CD4-positive, alpha-beta T cell treated with Interleukin-6 at 100 ng/mL for 8 hours (primary cell): Measurements from ENCODE around the gene GPN2.
A peak's percentile ranks its signal among the peaks of the same experiment; 100 is the strongest.

Experiments
- DNase-seq: peaks from one replicate; pipeline ENCODE4 v3.0.0-alpha.2; 2020; ENCODE audit warnings: mixed read lengths, low spot score

GPN2 gene

DNA sequence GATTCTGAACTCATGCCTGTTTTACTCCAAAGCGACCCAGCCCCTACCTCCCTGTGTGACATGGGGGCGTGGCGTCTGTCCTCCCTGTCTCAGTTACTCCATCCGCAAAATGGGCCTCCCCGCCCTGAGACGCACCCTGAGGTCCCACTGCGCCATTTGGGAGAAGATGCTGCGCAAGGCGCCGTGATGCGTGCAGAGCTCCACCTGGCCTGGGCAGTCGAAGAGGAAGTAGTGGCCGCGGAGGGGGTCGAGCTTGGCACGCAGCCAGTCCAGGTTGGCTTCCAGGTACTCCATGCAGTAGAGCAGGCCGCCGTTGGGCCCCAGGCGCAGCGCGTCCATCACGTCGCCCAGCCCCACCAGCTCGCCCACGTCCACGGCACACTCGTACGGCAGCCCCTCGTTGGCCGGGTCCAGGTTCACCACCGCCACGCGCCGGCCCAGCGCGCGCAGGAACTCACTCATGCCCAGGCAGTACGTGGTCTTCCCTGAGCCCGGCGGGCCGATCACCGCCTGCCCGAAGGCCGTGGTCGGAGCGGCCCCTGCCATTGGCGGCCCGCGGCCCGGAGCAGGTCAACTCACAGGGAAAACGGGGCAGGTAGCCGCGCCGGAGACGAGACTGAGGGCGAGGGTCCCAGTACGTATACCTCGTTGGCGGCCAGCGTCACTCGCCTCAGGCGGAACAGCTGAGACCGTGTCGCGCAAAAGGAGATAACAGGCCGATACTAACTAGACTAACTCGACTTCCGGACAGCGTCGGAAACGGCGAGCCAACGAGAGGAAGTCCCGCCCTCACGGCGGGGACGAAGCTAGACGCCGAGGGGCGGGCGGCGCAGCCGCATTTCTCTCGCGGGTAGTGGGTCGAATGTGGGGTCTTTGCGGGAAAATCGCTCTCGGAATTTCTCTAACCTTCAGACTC, at the start of gene GPN2:
Gene GPN2 (minus strand): TSS at position 733 of the 916 bp plus-strand sequence. CDS start 187 bp downstream, at position 546.
- peak; percentile 70 for DNase-seq

DNA sequence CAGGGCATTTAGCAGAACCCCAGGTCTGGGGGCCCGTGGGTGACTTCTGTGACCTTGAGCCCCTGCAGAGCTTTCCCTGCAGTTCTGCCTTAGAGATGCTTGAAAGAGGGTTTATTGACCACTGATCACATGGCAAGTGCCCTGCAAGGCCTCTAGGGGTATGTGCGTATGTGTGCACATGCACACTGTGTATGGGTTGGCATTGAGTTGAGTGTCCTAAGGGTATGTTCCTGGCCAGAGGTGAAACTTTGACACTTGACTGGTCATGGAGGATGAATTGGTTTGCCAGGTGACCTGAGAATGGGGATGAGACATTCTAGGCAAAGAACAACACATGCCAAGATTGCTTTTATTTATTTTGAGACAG, 48.6 kb upstream of the GPN2 start:
- no peak for DNase-seq

DNA sequence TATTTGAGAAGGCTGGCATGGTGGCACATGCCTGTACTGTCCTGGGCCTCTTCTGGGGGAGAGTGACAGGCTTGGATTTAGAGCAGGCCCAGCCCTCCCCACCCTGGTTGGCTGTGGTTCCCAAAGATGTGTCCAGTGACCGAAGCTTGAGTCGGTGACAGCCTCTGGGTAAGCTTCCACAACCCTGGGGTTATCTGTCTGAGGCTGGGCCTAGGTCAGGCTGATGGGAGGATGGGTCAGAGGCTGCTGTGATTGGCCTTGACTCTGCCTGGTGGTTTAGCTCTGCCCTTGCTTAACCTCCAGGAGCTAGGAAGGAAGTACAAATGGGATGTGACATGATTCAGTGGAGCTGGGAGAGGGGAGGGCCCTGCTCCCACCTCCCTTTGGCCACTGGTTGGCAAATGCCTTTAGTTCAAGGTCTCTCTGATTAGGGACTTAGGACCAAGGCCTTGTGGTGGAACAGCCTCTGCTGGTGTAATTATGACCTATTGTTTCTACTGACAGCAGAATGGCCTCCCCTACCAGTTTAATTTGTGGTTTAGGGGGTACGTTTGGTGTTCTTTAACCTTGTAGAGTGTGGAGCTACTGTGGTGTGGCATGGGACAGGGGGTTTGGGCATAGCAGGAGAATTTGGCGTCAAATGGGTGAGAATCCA, 48.0 kb upstream of the GPN2 start:
- DNase-seq: no peak

DNA sequence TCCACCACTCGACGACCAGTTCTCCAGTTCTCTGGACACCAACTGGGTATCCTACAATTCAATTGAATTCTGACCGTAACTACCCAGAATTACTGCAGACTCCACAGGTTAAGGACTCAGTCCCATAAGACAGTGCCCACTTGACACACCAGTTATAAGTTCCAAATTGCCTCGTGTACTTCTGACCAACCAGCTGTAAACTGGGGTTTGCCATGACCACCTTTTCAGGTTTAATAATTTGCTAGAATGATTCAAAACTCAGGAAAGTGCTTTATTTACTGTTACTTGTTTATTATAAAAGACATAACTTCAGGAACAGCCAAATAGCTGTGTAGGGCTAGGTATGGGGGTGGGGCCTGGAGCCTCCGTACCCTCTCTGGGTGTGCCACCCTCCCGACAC, 46.7 kb upstream of the GPN2 start:
- DNase-seq: no peak

GRCh38 chr1:26932531-26932930, 42.4 kb upstream of the GPN2 start:
- DNase-seq: no peak

- no peak for DNase-seq
Measured at GRCh38 chr1:26923711-26924110, 33.6 kb upstream of the GPN2 start.

- no peak for DNase-seq
Measured at GRCh38 chr1:26922901-26923300, 32.8 kb upstream of the GPN2 start.

DNA sequence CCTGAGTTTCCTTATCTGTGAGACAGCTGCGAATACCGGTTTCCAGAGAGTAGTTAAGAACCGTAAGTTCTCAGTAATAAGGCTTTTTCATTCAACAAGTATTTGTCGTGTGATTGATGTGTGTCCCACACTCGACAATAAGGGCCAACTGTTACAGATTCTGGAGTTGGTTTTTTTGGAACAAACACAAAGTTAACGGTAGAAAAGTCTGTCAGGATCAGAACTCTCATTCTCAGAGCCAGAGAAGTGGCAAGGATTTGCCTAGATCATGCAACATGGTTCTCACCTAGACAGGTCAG, 32.3 kb upstream of the GPN2 start:
- DNase-seq: no peak

DNA sequence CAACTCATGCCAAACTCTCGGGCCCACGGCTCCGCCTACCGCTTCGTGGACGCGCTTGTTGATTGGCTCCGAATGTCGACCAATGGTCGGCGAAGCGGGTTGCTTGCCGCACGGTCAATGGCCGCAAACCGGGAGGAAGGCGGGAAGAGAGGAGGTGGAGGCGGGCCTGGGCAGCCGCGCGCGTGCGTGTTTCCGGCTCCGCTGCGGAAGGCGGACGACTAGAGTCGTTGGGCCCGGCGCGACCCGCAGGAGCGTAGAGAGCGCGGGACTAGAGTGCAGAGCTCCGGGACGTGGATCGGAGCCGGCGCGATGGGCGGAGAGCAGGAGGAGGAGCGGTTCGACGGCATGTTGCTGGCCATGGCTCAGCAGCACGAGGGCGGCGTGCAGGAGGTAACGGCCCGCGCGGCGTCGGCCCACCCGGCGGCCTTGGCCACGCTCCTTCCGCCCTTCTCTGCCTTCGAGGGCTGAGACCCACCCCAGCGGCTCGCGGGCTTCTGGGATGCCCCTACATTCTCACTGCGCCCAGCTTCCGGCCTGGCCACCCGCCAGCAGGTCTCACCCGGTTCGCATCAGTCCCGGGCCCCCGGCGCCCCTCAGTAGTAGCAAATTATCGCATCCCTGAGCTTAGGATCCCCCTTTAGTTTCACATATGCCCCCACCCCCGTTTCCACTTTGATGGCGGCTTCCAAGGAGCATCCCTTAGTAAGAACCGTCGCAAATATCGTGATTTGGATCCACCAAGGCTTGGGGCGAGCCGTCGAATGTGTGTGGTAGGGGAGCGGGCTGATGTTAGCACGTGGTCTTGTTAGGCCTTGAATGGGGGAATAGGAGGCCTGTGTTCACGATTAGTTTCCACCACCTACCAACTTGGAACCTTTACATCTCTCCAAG, 31.7 kb upstream of the GPN2 start, which contains the start of gene NUDC:
Gene NUDC (plus strand): TSS at position 204 of the 891 bp plus-strand sequence. CDS start 106 bp downstream, at position 310.
- DNase-seq: peak; percentile 94

DNA sequence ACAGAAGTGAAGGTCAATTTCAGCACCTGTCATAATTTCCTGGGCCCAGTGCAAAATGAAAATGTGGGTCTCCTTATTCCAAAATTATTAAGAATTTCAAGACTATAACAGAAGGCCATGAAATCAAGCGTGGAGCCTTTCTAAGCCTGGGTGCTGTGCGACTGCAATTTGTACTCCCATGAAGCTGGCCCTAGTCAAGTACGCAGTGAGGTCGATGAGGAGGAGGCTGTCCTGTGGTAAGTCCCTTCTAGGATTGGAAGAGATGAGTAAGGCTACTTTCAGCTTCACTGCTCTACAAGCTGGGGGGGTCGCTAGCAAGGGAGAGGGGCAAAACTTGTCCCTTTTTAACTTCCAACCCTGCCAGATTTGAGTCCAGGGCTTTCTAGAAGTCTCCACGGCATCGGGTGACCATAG, 31.1 kb upstream of the GPN2 start:
- DNase-seq: no peak

DNA sequence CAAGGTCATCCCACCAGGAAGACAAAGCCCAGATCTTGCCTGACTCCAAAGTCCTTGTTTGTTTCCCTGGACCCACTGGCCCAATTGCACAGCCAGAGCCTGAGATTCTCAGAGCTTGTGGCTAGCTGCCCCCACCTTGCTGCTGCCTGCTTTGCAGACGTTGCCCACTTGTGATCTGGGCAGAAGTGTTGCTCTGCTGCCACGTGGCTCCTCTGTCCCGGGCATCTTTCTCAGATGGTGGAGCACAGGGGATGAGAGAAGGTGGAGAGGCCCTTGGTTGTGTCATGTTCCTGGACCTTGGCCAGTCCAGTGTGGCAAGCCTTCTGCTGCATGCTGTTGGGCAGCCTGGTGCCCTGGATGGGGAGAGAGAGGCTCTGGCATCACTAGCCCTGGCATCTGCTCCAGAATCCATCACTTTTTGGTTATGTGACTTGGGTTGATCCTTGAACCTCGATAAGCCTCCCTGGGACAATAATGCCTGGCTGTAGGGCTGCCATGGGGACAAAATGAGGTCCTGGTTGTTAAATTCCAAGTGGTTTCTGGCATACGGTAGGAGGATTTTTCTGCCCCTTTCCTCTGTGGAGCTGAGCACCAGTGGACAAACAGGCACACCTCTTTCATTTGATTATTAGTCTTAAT, 25.2 kb upstream of the GPN2 start:
- DNase-seq: no peak

DNA sequence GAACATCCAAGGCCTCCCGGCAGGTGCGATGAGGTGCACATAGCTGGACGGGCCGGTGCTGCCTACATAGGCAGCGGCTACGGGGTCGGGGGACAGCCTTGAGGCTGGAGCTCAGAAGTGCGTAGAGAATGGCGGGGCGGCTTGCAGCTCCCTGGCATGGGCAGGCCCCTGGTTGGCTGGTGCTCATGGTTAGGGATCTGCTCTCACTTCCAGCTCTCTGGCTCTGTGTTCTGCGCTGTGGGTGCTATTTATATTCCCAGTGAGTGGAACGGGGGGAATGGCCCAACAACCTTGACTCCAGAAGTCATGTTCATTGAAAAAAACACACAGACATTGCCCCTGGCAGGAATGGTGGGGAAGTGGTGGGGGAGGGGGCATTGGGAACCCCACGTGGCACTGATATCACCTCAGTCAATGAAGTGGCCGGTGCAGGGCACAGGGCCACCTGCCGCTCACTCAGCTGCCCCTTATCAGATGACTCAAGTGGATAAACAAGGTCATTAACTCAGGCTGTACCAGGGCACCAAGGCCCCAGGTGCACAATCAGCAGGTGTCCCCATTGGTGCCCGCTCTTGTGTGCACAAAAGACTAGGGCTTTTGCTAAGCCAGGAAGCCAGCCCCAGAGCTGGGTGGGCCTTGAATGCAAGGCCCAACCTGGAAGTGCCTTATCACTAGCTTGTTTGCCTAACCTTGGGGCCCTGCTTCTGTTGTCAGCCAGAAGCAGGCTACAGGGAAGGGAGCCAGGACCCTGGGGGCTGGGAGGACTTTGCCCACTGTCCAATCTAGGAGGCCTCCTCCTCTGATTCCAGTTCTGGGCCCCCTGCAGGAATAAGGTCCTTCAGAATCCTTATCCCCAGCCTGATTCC, 23.9 kb upstream of the GPN2 start, which contains the start of gene NR0B2:
Gene NR0B2 (minus strand): TSS at position 222 of the 866 bp plus-strand sequence. CDS start 35 bp downstream, at position 187.
- no peak for DNase-seq

- no peak for DNase-seq
Measured at GRCh38 chr1:26913389-26913753, 23.3 kb upstream of the GPN2 start.

- DNase-seq: no peak
Measured at GRCh38 chr1:26912147-26912490, 22.0 kb upstream of the GPN2 start.

DNA sequence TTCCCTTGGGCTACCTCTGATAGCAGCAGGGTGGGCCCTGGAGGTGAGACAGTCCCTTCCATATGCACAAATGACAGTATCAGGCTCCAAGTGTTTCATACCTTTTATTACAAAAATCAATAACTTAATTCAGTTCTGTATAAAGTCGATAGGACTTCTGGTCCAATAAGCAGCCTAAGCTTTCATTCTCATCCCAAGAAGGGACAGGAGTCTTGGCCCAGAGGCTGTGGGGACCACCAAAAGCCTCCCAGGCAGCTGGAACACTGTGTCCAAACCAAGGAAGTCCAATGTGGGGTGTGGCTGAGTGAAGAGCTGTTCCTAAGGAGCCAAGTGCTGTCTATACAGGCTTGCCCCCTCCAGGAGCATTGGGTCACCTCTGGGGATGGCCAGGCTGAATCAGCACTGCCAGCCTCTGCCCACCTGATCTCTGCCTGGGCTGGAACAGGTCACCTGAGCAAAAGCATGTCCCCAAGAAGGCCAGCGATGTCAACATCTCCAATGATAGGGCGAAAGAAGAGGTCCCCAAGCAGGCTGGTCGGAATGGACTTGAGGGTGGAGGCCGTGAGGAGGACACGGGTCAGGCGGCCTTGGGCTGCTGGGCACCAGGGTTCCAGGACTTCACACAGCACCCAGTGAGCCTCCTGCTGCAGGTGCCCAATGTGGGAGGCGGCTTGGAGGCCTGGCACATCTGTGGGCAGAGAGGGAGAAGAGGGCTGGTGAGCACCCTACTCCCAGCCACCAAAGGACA, 21.5 kb upstream of the GPN2 start:
- no peak for DNase-seq

DNA sequence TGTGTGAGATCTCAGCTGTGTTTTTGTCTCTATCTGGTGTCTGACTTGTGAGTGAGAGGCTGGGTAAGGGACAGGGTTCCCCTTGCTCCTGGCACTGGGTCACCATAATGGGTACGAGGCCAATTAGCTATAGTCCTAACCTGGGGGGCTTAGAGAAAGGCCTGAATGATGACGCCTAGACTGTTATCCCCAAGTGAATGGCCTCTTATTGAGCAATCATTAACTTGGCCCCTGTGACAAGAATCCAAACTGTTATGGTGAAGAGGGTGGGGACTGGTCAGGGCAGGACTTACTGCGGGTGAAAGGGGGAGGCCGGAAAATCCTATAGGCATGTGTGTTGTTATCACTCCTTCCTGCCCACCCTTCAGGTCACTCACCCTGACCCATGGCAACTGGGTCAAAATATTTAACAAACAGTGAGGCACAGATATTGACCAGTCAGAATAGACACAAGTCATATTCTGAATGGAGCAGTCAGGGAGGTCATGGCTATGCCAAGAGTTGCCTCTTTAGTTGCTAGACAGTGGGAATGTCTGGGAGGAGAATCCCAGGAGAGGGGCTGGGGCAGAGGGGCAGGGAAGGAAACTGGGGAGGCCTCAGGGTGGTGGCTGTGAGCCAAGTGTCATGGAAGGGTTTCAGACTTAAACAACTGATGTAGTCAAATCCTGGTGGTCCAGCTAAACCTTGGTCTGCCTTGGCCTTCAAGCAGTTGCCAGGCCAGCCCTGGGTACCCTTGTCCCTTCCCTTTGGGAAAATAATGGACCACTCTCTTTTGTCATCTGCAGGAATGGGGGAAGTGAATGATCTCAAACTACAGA, 20.5 kb upstream of the GPN2 start:
- no peak for DNase-seq

DNA sequence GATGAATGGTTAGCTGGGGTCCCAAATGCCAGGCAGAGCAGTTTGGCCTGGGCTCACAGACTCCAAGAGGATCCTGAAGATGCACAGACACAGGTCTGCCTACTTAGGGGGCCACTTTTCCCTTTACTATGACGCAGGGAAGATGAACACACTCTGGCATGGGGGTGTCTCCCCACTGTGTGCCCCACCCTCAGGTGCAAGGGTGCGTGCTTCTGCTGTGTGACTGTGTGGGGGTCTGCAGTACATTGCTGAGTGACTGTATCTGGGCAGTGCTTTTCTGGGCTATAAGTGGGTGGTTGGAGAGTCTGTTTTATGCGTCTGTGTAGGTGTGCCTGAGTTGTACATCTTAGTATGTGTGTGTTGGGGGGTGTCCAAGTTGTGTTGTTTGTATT, 19.9 kb upstream of the GPN2 start:
- DNase-seq: no peak

GRCh38 chr1:26907071-26907917, 17.2 kb upstream of the GPN2 start:
- no peak for DNase-seq
